H1 (cell line): Measurements from ENCODE around the gene DUS1L. TPM values are rescaled to one million over a fixed set of nuclear protein-coding genes. Genes with fewer than 3 reads are reported as not detected.

ENCODE experiments used
- CHD2 ChIP-seq: IDR thresholded peaks from 2 replicates; pipeline ENCODE4 v1.6.1; 2012; ENCODE audit warnings: low read length, improper control_type of control experiment
- EP300 ChIP-seq, 2 experiments: IDR thresholded peaks; 1 replicate in 1 of 2; 2 replicates in 1 of 2; pipeline ENCODE4 v1.6.1; 2011 to 2012; ENCODE audit warnings: low read depth in 2 of 2, low read length in 2 of 2, mild to moderate bottlenecking in 2 of 2, borderline replicate concordance in 1 of 2, inconsistent platforms in 1 of 2, moderate library complexity in 1 of 2
- GABPA ChIP-seq: IDR thresholded peaks from 2 replicates; pipeline ENCODE4 v1.6.1; 2011; ENCODE audit warnings: mild to moderate bottlenecking, low read length, moderate library complexity, borderline replicate concordance; ENCODE audit not compliant: insufficient read depth
- MAX ChIP-seq: IDR thresholded peaks from 2 replicates; pipeline ENCODE4 v1.6.1; 2012; ENCODE audit warnings: inconsistent platforms
- NANOG ChIP-seq: IDR thresholded peaks from 2 replicates; pipeline ENCODE4 v1.6.1; 2011; ENCODE audit warnings: low read length, low read depth, mild to moderate bottlenecking, inconsistent platforms; ENCODE audit not compliant: insufficient read depth, poor library complexity, severe bottlenecking
- POLR2A ChIP-seq, 2 experiments: IDR thresholded peaks; 1 replicate in 1 of 2; 2 replicates in 1 of 2; pipeline ENCODE4 v1.6.1; 2011; ENCODE audit warnings: low read depth in 2 of 2, low read length in 2 of 2, mild to moderate bottlenecking in 2 of 2; ENCODE audit errors: control extremely low read depth in 1 of 2
- RXRA ChIP-seq: IDR thresholded peaks from 2 replicates; pipeline ENCODE4 v1.6.1; 2011; ENCODE audit warnings: low read depth, mild to moderate bottlenecking, low read length, moderate library complexity; ENCODE audit not compliant: insufficient read depth
- SIN3A ChIP-seq, 2 experiments: IDR thresholded peaks in 1 of 2; conservative IDR thresholded peaks in 1 of 2; 2 replicates each; pipeline ENCODE4 v1.6.1; 2011 to 2012; ENCODE audit warnings: low read length in 2 of 2, improper control_type of control experiment in 1 of 2, low read depth in 1 of 2, mild to moderate bottlenecking in 1 of 2
- SP1 ChIP-seq: IDR thresholded peaks from 2 replicates; pipeline ENCODE4 v1.6.1; 2011; ENCODE audit warnings: low read depth, low read length
- TAF7 ChIP-seq: optimal IDR thresholded peaks from 2 replicates; pipeline ENCODE3; 2011; ENCODE audit warnings: low read depth, mild to moderate bottlenecking, inconsistent platforms, low read length, moderate library complexity, borderline replicate concordance
- polyA plus RNA-seq, 7 experiments: library from polyadenylated mRNA; depleted of rRNA in 3 of 7; stranded (reverse) in 5 of 7; unstranded in 2 of 7; fragments of >200 nt in 5 of 7; fragments of 200-250 nt in 2 of 7; gene quantifications; 1 replicate in 5 of 7; 2 replicates in 1 of 7; 4 replicates in 1 of 7; pipeline versions ENCODE4 v1.2.1 to v1.2.3, GENCODE V29; 2011 to 2013; ENCODE audit warnings: missing spikeins in 2 of 7, mixed read lengths in 2 of 7
- total RNA-seq: library from RNA; stranded (reverse); fragmentation: NEBNext Ultra II Directional; extraction: Animal tissue kit (Norgen Biotek cat#: 25700); gene quantifications from 2 replicates; pipeline ENCODE4 v1.2.1, GENCODE V29; 2021

Gene DUS1L
- total and polyA plus RNA-seq, 2 of the 8 experiments (the other 6 are each of a cell fraction or from before 2014, with no cell fraction given), result 34.5 to 69.1 TPM

- TF ChIP-seq NANOG (no peak), SP1 (peak; percentile 56; the same call in 1 of the 2 replicates), GABPA (peak; percentile 62; the same call in 1 of the 2 replicates), MAX (peak; percentile 90), SIN3A (conservative IDR thresholded peaks at IDR 0.05 in 1 of 2, IDR thresholded peaks at IDR 0.05 in 1 of 2; ENCODE audit: low read depth in 1 of 2, low read length in 2 of 2) (0 out of 4 replicates have a peak, but pooled peaks have one; percentile 13 to 69), RXRA (0 out of 2 replicates have a peak, but pooled peaks have one; percentile 62), CHD2 (no peak; the same call in 1 of the 2 replicates), TAF7 (peak; percentile 45), EP300 (IDR thresholded peaks at IDR 0.05; ENCODE audit: borderline replicate concordance in 1 of 2, low read depth in 2 of 2, low read length in 2 of 2) (0 out of 3 replicates have a peak, but pooled peaks of 1 of the 2 experiments have one; percentile 39), POLR2A (IDR thresholded peaks at IDR 0.05; ENCODE audit: control extremely low read depth in 1 of 2, low read depth in 2 of 2, low read length in 2 of 2) (peak in 1 of 2 experiments; percentile 65; a peak in 1 of 3 replicates)
Measured at GRCh38 chr17:82103553-82104451, 38.2 kb upstream of the DUS1L start (continued).
